Activated CD8-positive, alpha-beta memory T cell treated with anti-CD3 and anti-CD28 coated beads, Interleukin-2, amount 50 U/mL, for 48 hours (primary cell): ENCODE results near the gene PGR.
"Not testable (repeated sequence)": the region's sequence is repeated elsewhere in the genome, so short reads cannot be mapped to it uniquely, and the experiment has no call there.

Experiments used
- DNase-seq: peaks from one replicate; pipeline ENCODE4 v3.0.0-alpha.2; 2020

Gene PGR

GRCh38 chr11:101063706-101064105, 65.9 kb downstream of the PGR start:
- DNase-seq, result no peak

- no peak for DNase-seq
These were observed 68.0 kb downstream of the PGR start for GRCh38 chr11:101061606-101062005.

- no peak for DNase-seq
These were observed 70.3 kb downstream of the PGR start for GRCh38 chr11:101059331-101059730.

GRCh38 chr11:101053492-101053891, 76.1 kb downstream of the PGR start:
- DNase-seq, result no peak

GRCh38 chr11:101051677-101052076, 77.9 kb downstream of the PGR start:
- DNase-seq, result no peak

GRCh38 chr11:101049813-101050212, 79.8 kb downstream of the PGR start:
- no peak for DNase-seq

GRCh38 chr11:101049123-101049522, 80.5 kb downstream of the PGR start:
- DNase-seq, result no peak

GRCh38 chr11:101048479-101048878, 81.1 kb downstream of the PGR start:
- no peak for DNase-seq

- no peak for DNase-seq
These were observed 82.7 kb downstream of the PGR start for GRCh38 chr11:101046947-101047346.

- no peak for DNase-seq
These were observed 84.2 kb downstream of the PGR start for GRCh38 chr11:101045415-101045814.

- no peak for DNase-seq
These were observed 85.7 kb downstream of the PGR start for GRCh38 chr11:101043940-101044339.

- DNase-seq, result no peak
These were observed 93.7 kb downstream of the PGR start for GRCh38 chr11:101035872-101036271.

GRCh38 chr11:101034076-101034475, 95.5 kb downstream of the PGR start:
- DNase-seq, result no peak

- DNase-seq, result no peak
These were observed 96.6 kb downstream of the PGR start for GRCh38 chr11:101032991-101033390.

- DNase-seq, result no peak
These were observed 97.9 kb downstream of the PGR start for GRCh38 chr11:101031713-101032112.

GRCh38 chr11:101030692-101031091, 98.9 kb downstream of the PGR start:
- DNase-seq, result no peak

GRCh38 chr11:101030015-101030414, 99.6 kb downstream of the PGR start:
- DNase-seq, result no peak

- no peak for DNase-seq
These were observed 101.0 kb downstream of the PGR start for GRCh38 chr11:101028644-101029043.

- no peak for DNase-seq
These were observed 107.4 kb downstream of the PGR start for GRCh38 chr11:101022256-101022655.

- no peak for DNase-seq
These were observed 109.7 kb downstream of the PGR start for GRCh38 chr11:101019870-101020269.

GRCh38 chr11:101014600-101015285, 114.9 kb downstream of the PGR start:
- no peak for DNase-seq

GRCh38 chr11:101013702-101014101, 115.9 kb downstream of the PGR start:
- DNase-seq, result not testable (repeated sequence)

GRCh38 chr11:101011881-101012280, 117.7 kb downstream of the PGR start:
- no peak for DNase-seq

- DNase-seq, result no peak
These were observed 118.7 kb downstream of the PGR start for GRCh38 chr11:101010899-101011298.

GRCh38 chr11:101009690-101010055, 119.9 kb downstream of the PGR start:
- DNase-seq, result no peak
